Measurements from ENCODE around the gene CBX6. TPM values are rescaled to one million over a fixed set of nuclear protein-coding genes. Genes with fewer than 3 reads are reported as not detected.
A peak's percentile ranks its signal among the peaks of the same experiment; 100 is the strongest.

The CBX6 gene
- total RNA-seq, 1 experiment from 2014 or later = 136 TPM

- H3K4me2 ChIP-seq = no peak overlapping the region
- intact Hi-C loops (cut with micrococcal nuclease; ENCODE audit: unreplicated experiment) = no loop called here
- CTCF ChIA-PET = no interaction called here
- BruUV-seq (replicated peaks) = no TSS peak
- POLR2A ChIA-PET (ENCODE audit: unreplicated experiment) = no interaction called here
- no peaks in the 10 kb centered on the region for H4K20me1 ChIP-seq (ENCODE audit: insufficient read depth)
- H3K9me2 ChIP-seq (ENCODE audit: insufficient read depth) = no peaks in the 10 kb centered on the region
- no peak overlapping the region for H3K27ac ChIP-seq
- no peaks in the 10 kb centered on the region; the same call in 1 of the 2 replicates for H3K27me3 ChIP-seq (ENCODE audit: insufficient read depth, low read depth)
- peaks cover 32% of the 10 kb centered on the region; the same call in 1 of the 2 replicates for H3F3A ChIP-seq (ENCODE audit: insufficient read depth, low read depth)
- no peaks in the 10 kb centered on the region for H3K79me2 ChIP-seq (ENCODE audit: low read depth)
- H3K36me3 ChIP-seq (ENCODE audit: low read depth) = no peaks in the 10 kb centered on the region
- H3K4me3 ChIP-seq = no peak overlapping the region
- H2AFZ ChIP-seq = no peak overlapping the region
- no peak for DNase-seq
- TF ChIP-seq EZH2 (IDR thresholded peaks at IDR 0.05; ENCODE audit: low read depth) = no peak
- no peak for TF ChIP-seq CTCF (conservative IDR thresholded peaks at IDR 0.05)
- peaks cover 24% of the 10 kb centered on the region for H3K4me1 ChIP-seq (replicated peaks; ENCODE audit: insufficient read depth)
- H3K9me3 ChIP-seq (ENCODE audit: insufficient read depth, low read depth) = no peaks in the 10 kb centered on the region
Observed at GRCh38 chr22:38845004-38845740, 26.8 kb downstream of the CBX6 start.

- TF ChIP-seq EZH2 (IDR thresholded peaks at IDR 0.05; ENCODE audit: low read depth) (no peak), CTCF (conservative IDR thresholded peaks at IDR 0.05) (no peak)
- ChIA-PET CTCF (interaction anchor here (1.9 kb wide), 1 partner anchor 76 kb away, joined by 10 read pairs; no protein-coding TSS in a partner anchor), POLR2A (ENCODE audit: unreplicated experiment) (no interaction called here)
- H3K4me3 ChIP-seq = peak overlapping the region; percentile 55; the same call in 1 of the 2 replicates
- peaks cover 24% of the 10 kb centered on the region for H3K4me1 ChIP-seq (replicated peaks; ENCODE audit: insufficient read depth)
- intact Hi-C loops (cut with micrococcal nuclease; ENCODE audit: unreplicated experiment) = loop anchor here (5.0 kb wide), 1 partner anchor 77 kb away; no protein-coding TSS in a partner anchor
- no peaks in the 10 kb centered on the region for H3K36me3 ChIP-seq (ENCODE audit: low read depth)
- H3K9me2 ChIP-seq (ENCODE audit: insufficient read depth) = no peaks in the 10 kb centered on the region
- H2AFZ ChIP-seq = 0 out of 2 replicates have a peak overlapping the region, but pooled peaks have one; percentile 76
- H3K9me3 ChIP-seq (ENCODE audit: insufficient read depth, low read depth) = no peaks in the 10 kb centered on the region
- H3K79me2 ChIP-seq (ENCODE audit: low read depth) = no peaks in the 10 kb centered on the region
- no peak overlapping the region for H3K27ac ChIP-seq
- no peaks in the 10 kb centered on the region; the same call in 1 of the 2 replicates for H3K27me3 ChIP-seq (ENCODE audit: insufficient read depth, low read depth)
- H4K20me1 ChIP-seq (ENCODE audit: insufficient read depth) = no peaks in the 10 kb centered on the region
- BruUV-seq (replicated peaks) = no TSS peak
- peak overlapping the region; percentile 87 for H3K4me2 ChIP-seq
- H3F3A ChIP-seq (ENCODE audit: insufficient read depth, low read depth) = peaks cover 35% of the 10 kb centered on the region; the same call in 1 of the 2 replicates
- no peak for DNase-seq
Observed at GRCh38 chr22:38844315-38845003, 27.6 kb downstream of the CBX6 start.

GRCh38 chr22:38843657-38844314 is 28.2 kb downstream of the CBX6 start, which contains the start of gene NPTXR:
NPTXR (minus strand) TSS chr22:38844028.
- Histone ChIP-seq H3K4me1 (replicated peaks; ENCODE audit: insufficient read depth) (peaks cover 24% of the 10 kb centered on the region), H3K4me3 (peak within 1 kb of the TSS; percentile 67; the same call in 1 of the 2 replicates), H3K4me2 (peak within 1 kb of the TSS; percentile 87), H3K27me3 (ENCODE audit: insufficient read depth, low read depth) (no peaks in the 10 kb centered on the region; the same call in 1 of the 2 replicates), H3K79me2 (ENCODE audit: low read depth) (no peaks in the 10 kb centered on the region), H3K9me2 (ENCODE audit: insufficient read depth) (no peaks in the 10 kb centered on the region), H3F3A (ENCODE audit: insufficient read depth, low read depth) (peaks cover 37% of the 10 kb centered on the region; the same call in 1 of the 2 replicates), H2AFZ (peak within 1 kb of the TSS; percentile 76; the same call in 1 of the 2 replicates), H4K20me1 (ENCODE audit: insufficient read depth) (no peaks in the 10 kb centered on the region), H3K36me3 (ENCODE audit: low read depth) (no peaks in the 10 kb centered on the region), H3K9me3 (ENCODE audit: insufficient read depth, low read depth) (no peaks in the 10 kb centered on the region), H3K27ac (no peak within 1 kb of the TSS)
- no TSS peak for BruUV-seq (replicated peaks)
- no peak for TF ChIP-seq CTCF (conservative IDR thresholded peaks at IDR 0.05)
- no peak for TF ChIP-seq EZH2 (IDR thresholded peaks at IDR 0.05; ENCODE audit: low read depth)
- DNase-seq = peak in 1 of 2 experiments; percentile 72
- intact Hi-C loops (cut with micrococcal nuclease; ENCODE audit: unreplicated experiment) = loop anchor here (5.0 kb wide), 1 partner anchor 76 kb away; no protein-coding TSS in a partner anchor
- ChIA-PET POLR2A (ENCODE audit: unreplicated experiment) (no interaction called here), CTCF (interaction anchor here (0.6 to 1.9 kb wide), 2 partner anchors 9 to 75 kb away, joined by 6 to 10 read pairs; no protein-coding TSS in a partner anchor)
